ENCODE measurements around the gene ARL8B.
"Not testable (repeated sequence)": the region's sequence is repeated elsewhere in the genome, so short reads cannot be mapped to it uniquely, and the experiment has no call there.

The ARL8B gene

DNA sequence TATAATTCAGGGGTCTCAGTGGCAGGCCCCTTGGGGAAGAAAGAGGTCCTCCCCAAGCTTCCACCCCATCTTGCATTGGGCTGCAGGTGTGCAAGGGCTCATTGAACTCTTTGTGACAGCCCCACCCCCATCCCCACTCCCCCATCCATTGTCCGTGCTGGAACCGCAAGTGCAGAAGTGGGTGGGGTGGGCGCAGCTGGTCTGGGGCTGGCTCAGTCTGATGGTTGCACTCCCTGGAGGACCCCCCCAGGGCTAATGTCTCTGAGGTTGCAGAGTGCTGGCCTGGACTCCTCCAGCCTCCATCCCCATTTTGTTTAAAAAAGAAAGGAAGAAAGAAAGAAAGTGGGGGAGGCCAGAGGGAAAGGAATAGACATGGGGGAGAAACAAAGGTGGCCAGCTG, 42.3 kb upstream of the ARL8B start:
- TF ChIP-seq, protein P1, sequence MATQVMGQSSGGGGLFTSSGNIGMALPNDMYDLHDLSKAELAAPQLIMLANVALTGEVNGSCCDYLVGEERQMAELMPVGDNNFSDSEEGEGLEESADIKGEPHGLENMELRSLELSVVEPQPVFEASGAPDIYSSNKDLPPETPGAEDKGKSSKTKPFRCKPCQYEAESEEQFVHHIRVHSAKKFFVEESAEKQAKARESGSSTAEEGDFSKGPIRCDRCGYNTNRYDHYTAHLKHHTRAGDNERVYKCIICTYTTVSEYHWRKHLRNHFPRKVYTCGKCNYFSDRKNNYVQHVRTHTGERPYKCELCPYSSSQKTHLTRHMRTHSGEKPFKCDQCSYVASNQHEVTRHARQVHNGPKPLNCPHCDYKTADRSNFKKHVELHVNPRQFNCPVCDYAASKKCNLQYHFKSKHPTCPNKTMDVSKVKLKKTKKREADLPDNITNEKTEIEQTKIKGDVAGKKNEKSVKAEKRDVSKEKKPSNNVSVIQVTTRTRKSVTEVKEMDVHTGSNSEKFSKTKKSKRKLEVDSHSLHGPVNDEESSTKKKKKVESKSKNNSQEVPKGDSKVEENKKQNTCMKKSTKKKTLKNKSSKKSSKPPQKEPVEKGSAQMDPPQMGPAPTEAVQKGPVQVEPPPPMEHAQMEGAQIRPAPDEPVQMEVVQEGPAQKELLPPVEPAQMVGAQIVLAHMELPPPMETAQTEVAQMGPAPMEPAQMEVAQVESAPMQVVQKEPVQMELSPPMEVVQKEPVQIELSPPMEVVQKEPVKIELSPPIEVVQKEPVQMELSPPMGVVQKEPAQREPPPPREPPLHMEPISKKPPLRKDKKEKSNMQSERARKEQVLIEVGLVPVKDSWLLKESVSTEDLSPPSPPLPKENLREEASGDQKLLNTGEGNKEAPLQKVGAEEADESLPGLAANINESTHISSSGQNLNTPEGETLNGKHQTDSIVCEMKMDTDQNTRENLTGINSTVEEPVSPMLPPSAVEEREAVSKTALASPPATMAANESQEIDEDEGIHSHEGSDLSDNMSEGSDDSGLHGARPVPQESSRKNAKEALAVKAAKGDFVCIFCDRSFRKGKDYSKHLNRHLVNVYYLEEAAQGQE (IDR thresholded peaks at IDR 0.05; ENCODE audit: insufficient replicate concordance, low read depth): no peak
- TF ChIP-seq GABPA (IDR thresholded peaks at IDR 0.05; ENCODE audit: low read depth) (no peak), CTCF (IDR thresholded peaks at IDR 0.05; ENCODE audit: insufficient read depth, low read length) (no peak), POLR2AphosphoS5 (IDR thresholded peaks at IDR 0.05; ENCODE audit: low read depth) (no peak), SPI1 (IDR thresholded peaks at IDR 0.05; ENCODE audit: borderline replicate concordance, low read depth) (no peak)
- DNase-seq (ENCODE audit: low read depth in 1 of 2, low spot score in 1 of 2): no peak
- Histone ChIP-seq H3K4me3 (replicated peaks; ENCODE audit: insufficient read depth, low read length) (no peak overlapping the region), H3K27me3 (ENCODE audit: insufficient read depth, poor library complexity, severe bottlenecking) (no peaks in the 10 kb centered on the region), H3K27ac (replicated peaks) (no peak overlapping the region)

- no peak for DNase-seq (ENCODE audit: low read depth in 1 of 2, low spot score in 1 of 2)
- no peak overlapping the region for H3K27ac ChIP-seq (replicated peaks)
- no peak overlapping the region for H3K4me3 ChIP-seq (replicated peaks; ENCODE audit: insufficient read depth, low read length)
- TF ChIP-seq, protein P1 (IDR thresholded peaks at IDR 0.05; ENCODE audit: insufficient replicate concordance, low read depth): no peak
- TF ChIP-seq GABPA (IDR thresholded peaks at IDR 0.05; ENCODE audit: low read depth) (no peak), SPI1 (IDR thresholded peaks at IDR 0.05; ENCODE audit: borderline replicate concordance, low read depth) (no peak), POLR2AphosphoS5 (IDR thresholded peaks at IDR 0.05; ENCODE audit: low read depth) (no peak), CTCF (IDR thresholded peaks at IDR 0.05; ENCODE audit: insufficient read depth, low read length) (no peak)
- no peaks in the 10 kb centered on the region for H3K27me3 ChIP-seq (ENCODE audit: insufficient read depth, poor library complexity, severe bottlenecking)
Measured at GRCh38 chr3:5080779-5081550, 41.1 kb upstream of the ARL8B start.

GRCh38 chr3:5081973-5082788, 39.9 kb upstream of the ARL8B start:
- peak in 1 of 2 experiments; percentile 49 for DNase-seq (ENCODE audit: low read depth in 1 of 2, low spot score in 1 of 2)
- not testable (repeated sequence) for H3K27me3 ChIP-seq (ENCODE audit: insufficient read depth, poor library complexity, severe bottlenecking); H3K4me3 ChIP-seq (replicated peaks; ENCODE audit: insufficient read depth, low read length)
- H3K27ac ChIP-seq (replicated peaks): peak overlapping the region; percentile 46
- peak; percentile 60; the same call in 1 of the 2 replicates for TF ChIP-seq SPI1 (IDR thresholded peaks at IDR 0.05; ENCODE audit: borderline replicate concordance, low read depth)

DNA sequence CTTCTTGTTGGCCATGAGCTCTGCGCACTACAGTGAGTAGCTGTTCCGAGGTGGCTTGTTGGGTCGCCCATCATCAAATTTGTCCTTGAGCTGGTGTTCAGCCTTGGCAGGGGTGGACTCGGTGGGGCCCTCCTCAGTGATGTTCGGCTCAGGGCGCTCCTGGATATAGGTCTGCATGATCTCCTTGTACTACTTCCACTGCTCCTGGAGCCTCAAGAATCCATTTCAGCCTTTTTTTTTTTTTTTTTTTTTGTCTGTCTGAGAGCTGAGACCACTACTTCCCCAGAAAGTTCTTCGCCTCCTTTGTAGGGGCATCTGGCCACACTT, 39.3 kb upstream of the ARL8B start:
- TF ChIP-seq SPI1 (IDR thresholded peaks at IDR 0.05; ENCODE audit: borderline replicate concordance, low read depth) (no peak), POLR2AphosphoS5 (IDR thresholded peaks at IDR 0.05; ENCODE audit: low read depth) (no peak)
- TF ChIP-seq, protein P1 (IDR thresholded peaks at IDR 0.05; ENCODE audit: insufficient replicate concordance, low read depth): no peak
- no peak for DNase-seq (ENCODE audit: low read depth in 1 of 2, low spot score in 1 of 2)
- H3K27me3 ChIP-seq (ENCODE audit: insufficient read depth, poor library complexity, severe bottlenecking): no peaks in the 10 kb centered on the region
- H3K4me3 ChIP-seq (replicated peaks; ENCODE audit: insufficient read depth, low read length): no peak overlapping the region
- no peak overlapping the region for H3K27ac ChIP-seq (replicated peaks)

All from HL-60 (cell line).